ES-I3 (cell line): ENCODE data around the gene LHFPL5.

Source experiments
- H3K36me3 ChIP-seq: 2 replicates; pipeline ENCODE4 v1.6.1; 2013; ENCODE audit warnings: mild to moderate bottlenecking, low read length, control low read depth, moderate library complexity; ENCODE audit not compliant: insufficient read depth
- H3K4me1 ChIP-seq: 2 replicates; pipeline ENCODE4 v1.6.1; 2013; ENCODE audit warnings: mild to moderate bottlenecking, control low read depth, low read length; ENCODE audit not compliant: insufficient read depth
- H3K9ac ChIP-seq: 2 replicates; pipeline ENCODE4 v1.6.1; 2013; ENCODE audit warnings: low read depth, mild to moderate bottlenecking, low read length, moderate library complexity
- H3K9me3 ChIP-seq: 2 replicates; pipeline ENCODE4 v1.6.1; 2013; ENCODE audit warnings: mild to moderate bottlenecking, low read length, moderate library complexity; ENCODE audit not compliant: control insufficient read depth, insufficient read depth

LHFPL5 gene

GRCh38 chr6:35852994-35853393 lies 47.8 kb downstream of the LHFPL5 start:
- H3K9ac ChIP-seq, result no peak overlapping the region
- H3K36me3 ChIP-seq, result peaks cover 24% of the 10 kb centered on the region
- H3K4me1 ChIP-seq, result no peaks in the 10 kb centered on the region
- 0 out of 2 replicates have a peak, but pooled peaks cover 2% of the 10 kb centered on the region for H3K9me3 ChIP-seq

GRCh38 chr6:35856250-35856649 lies 51.1 kb downstream of the LHFPL5 start:
- no peak overlapping the region for H3K9ac ChIP-seq
- no peaks in the 10 kb centered on the region for H3K9me3 ChIP-seq
- H3K4me1 ChIP-seq, result no peaks in the 10 kb centered on the region; the same call in 1 of the 2 replicates
- peaks cover 27% of the 10 kb centered on the region for H3K36me3 ChIP-seq

- Histone ChIP-seq H3K9ac (no peak overlapping the region), H3K9me3 (no peaks in the 10 kb centered on the region), H3K4me1 (no peaks in the 10 kb centered on the region; the same call in 1 of the 2 replicates), H3K36me3 (peaks cover 22% of the 10 kb centered on the region)
Observed at GRCh38 chr6:35857853-35858252, 52.7 kb downstream of the LHFPL5 start.

GRCh38 chr6:35859367-35859766 lies 54.2 kb downstream of the LHFPL5 start:
- H3K9ac ChIP-seq, result no peak overlapping the region
- no peaks in the 10 kb centered on the region for H3K9me3 ChIP-seq
- peaks cover 16% of the 10 kb centered on the region for H3K36me3 ChIP-seq
- H3K4me1 ChIP-seq, result no peaks in the 10 kb centered on the region; the same call in 1 of the 2 replicates
